T47D (cell line): ENCODE data around the gene TBXAS1.
"Not testable (repeated sequence)": the region's sequence is repeated elsewhere in the genome, so short reads cannot be mapped to it uniquely, and the experiment has no call there.

Experiments
- DNase-seq, 2 experiments: peaks; one replicate each; pipeline versions ENCODE4 v3.0.0 to v3.0.0-alpha.2; 2011 to 2012; ENCODE audit warnings: low read depth in 1 of 2, low spot score in 1 of 2
- JUND ChIP-seq: IDR thresholded peaks from 2 replicates; pipeline ENCODE4 v1.6.1; 2012; ENCODE audit warnings: low read depth
- in situ Hi-C: cut with HindIII; loops from 2 replicates; pipeline ENCODE4 v1.10.0; 2016; ENCODE audit warnings: low sequenced_read_pairs, low pct_unique_long_range_greater_than_20kb

The TBXAS1 gene

DNA sequence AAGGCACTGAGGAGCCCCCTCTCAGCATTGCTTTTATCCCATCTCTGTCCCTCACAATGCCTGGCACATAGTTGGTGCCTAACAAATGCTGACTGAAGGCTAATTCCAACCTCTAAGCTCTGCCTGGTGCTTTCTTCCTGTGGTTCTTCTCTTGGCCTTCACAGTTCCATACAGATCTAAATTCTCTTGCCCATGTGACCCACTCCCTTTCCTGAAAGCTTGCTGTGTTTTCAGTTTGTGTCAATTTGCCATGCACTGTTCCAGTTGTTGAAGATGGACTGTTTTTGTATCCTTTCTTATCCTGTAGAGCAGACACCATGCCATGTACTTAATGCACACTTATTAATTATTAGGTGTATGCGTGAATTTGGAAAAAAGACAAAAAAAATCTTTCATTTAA is 9.2 kb downstream of the TBXAS1 start:
- DNase-seq = no peak
- TF ChIP-seq JUND = no peak
- in situ Hi-C loops = no loop called here

DNA sequence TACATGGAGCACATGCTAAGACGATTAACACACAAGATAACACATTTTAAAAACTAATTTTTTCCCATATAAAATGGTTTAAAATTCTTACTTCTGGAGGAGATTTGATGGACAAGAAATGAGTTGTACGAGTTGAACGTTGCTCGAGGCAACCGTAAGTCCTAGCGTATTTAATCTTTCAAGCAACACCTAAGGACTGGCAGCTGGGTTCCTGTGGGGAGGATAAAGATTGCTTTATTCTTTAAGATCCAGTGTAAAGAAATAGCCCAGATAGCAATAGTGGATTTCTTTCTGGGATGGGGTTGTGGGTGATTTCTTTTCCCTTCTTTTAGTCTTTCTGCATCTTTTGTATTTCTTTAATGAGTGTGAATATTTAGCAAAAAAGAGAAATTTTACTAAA is 9.8 kb downstream of the TBXAS1 start:
- in situ Hi-C loops = no loop called here

DNA sequence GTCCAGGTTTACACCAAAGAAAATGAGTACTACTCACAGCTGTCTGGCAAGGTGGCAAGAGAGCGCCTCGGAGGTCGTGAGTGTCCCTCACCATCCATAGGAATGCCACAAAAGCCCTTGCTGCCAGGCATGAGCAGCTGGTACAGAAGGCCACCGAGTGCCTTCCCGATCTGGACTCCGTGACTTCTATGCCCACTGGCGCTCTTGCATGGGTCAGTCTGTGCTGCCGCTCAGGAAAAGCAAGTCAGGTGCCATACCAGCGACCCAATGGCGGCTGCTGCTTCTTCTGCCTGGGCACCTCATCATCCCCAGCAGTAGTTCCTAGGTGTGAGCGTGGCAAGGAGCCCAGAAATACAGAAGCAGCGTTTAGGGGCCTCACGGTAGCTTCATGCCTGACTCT is 11.7 kb downstream of the TBXAS1 start:
- in situ Hi-C loops = no loop called here
- no peak for DNase-seq
- TF ChIP-seq JUND = no peak

More for the DNA sequence above, 9.8 kb downstream of the TBXAS1 start:
- no peak for TF ChIP-seq JUND
- no peak for DNase-seq

DNA sequence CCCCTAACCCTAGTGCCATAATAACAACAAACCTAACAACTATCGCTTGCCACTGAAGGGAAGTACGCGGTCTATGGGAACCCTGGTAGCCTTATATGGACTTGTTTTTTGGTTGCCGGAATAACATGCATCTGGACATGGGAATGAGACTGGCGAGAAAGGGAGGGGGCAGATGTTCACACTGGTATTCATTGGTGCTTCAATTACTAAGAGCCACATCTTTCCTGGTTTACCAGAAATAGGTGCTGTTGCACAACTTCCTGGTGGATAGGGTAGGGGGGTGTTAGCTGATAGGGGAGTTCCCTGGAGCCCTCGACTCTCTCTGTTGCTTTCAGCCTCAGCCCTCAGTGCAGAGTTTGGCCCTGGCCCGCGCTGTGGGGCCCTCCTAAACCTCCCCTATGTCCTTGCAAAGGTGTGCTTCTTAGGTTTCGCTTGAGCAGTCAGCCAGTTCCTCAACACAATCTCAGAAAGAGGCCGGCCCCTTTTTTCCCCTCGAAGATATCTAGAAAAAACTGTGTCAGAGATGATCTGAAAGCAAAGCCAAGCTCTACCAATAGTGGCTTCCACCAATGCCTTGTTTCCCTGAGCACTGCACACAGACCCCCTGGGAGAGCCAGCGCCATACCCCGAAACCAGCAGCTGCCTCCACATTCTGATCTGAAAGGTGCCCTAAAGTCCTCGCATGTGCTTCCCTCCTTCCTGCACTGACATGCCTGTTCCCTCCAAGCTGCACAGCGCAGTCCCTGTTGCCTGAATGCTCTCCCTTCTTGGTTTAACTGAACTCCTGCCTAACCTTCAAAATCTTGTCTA is 13.5 kb downstream of the TBXAS1 start:
- in situ Hi-C loops = no loop called here

DNA sequence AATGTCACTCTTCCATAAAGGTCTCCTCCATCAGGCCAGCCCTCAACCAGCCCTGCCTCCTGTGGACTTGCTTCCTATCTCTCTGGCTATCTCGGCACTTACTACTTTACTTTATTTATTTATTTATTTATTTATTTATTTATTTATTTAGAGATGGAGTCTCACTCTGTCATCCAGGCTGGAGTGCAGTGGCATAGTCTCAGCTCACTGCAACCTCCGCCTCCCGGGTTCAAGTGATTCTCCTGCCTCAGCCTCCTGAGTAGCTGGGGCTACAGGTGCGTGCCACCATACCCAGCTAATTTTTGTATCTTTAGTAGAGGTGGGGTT is 14.1 kb downstream of the TBXAS1 start:
- DNase-seq, in situ Hi-C loops: not testable (repeated sequence)

More for the DNA sequence above, 13.5 kb downstream of the TBXAS1 start:
- no peak for DNase-seq
- TF ChIP-seq JUND = no peak

DNA sequence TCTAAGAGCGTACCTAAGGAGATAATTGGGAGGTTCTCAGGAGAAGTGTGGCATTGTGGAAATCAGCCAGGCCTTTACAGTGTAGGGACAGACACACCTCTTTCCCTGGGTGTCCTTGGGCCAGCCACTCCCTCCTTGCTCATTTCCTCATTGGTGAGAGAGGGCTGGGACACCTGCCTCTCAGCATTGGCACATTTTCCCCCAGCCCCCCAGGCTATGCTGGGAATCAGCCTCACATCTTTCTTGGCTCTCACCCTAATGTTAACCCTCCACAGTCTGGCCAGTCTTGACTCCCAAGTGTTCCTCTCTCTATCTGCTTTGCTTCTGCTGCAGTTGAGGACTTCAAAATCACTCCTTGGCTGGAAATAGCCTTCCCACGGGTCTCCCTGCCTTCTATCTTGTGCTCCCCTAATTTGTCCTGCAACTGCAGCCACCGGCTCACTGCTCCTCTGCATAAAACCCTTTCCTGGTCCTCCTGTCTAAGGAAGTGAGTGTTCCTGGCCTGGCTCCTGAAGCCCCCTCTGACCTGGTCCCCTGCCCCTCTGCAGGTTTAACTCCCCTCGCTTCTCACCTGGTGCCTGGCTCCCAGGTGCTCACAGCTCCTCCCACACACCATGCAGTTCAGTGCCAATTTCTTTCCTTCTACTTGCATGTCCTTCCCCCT is 15.8 kb downstream of the TBXAS1 start:
- in situ Hi-C loops = no loop called here
- peak in 1 of 2 experiments; percentile 42 for DNase-seq
- TF ChIP-seq JUND = no peak

DNA sequence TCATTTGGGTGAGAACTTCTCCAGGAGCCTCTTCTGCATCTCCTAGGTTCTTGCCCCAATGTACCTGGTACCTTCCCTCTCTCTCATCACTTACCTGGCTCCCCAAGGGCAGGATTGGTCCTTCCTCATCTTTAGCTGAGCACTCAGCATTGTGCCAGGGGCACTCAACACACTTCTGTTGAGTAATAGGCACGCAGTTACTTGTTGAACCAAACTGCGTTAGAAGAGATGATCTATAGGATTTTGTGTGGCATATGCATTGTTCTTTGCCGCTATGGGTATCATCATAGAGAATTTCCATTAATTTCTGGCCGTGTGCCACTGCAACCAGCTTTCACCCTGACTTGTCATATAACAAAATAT is 16.4 kb downstream of the TBXAS1 start:
- in situ Hi-C loops = no loop called here
- TF ChIP-seq JUND = no peak
- DNase-seq = no peak

DNA sequence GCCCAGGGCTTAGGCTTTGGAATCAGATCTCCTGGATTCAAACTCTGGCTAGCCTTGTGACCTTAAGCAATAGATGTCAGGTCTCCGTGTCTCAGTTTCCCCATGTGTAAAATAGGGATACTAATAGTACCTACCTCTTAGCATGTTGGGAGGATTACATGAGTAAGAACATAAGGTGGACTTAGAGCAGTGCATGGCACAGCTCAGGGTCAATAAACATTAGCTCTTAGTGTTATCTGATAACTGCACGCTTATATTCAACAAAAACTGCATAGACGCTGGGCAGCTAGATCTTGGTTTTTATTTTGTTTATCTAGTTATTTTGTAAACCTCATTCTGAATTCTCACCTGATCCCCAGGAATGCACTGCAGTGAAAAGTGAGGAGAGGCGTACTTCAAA is 17.2 kb downstream of the TBXAS1 start:
- in situ Hi-C loops = no loop called here

DNA sequence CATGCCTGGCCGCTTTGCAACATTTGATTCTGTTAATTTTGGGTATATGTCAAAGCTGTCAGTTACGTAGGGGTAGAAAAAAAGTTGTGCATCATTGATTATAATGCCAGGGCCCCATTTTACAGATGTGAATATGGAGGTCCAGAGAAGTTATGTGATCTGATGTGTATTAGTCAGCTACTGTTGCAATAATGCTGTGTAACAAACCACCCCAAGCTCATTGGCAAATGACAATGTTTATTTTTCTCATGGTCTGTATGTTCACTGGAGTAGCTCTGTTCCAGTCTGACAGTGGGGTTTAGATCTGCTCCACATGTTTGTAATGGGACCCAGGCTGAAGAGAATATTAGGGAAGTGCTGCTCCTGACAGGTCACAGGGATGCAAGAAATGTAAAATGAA is 19.2 kb downstream of the TBXAS1 start:
- in situ Hi-C loops = no loop called here
- DNase-seq = no peak
- TF ChIP-seq JUND = no peak

More for the DNA sequence above, 17.2 kb downstream of the TBXAS1 start:
- no peak for TF ChIP-seq JUND
- DNase-seq = no peak

DNA sequence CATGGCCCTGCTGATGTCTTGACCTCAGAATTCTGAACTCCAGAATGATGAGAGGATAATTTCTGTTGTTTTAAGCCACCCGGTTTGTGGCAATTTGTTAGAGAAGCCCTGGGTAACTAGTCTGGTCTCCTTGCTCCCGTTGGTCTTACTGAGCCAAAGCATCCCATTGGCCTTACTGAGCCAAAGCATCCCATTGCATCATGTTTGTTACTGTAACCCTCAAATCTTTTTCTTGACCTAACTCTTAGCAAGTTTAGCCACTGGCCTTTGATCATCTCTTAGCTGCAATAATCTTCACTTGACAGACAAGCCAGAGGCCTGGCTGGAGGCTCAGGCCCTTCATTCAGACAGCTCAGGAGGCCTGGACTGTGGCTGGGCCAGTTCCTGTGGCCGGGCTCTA is 21.8 kb downstream of the TBXAS1 start:
- in situ Hi-C loops = no loop called here
- DNase-seq = no peak
- TF ChIP-seq JUND = no peak

DNA sequence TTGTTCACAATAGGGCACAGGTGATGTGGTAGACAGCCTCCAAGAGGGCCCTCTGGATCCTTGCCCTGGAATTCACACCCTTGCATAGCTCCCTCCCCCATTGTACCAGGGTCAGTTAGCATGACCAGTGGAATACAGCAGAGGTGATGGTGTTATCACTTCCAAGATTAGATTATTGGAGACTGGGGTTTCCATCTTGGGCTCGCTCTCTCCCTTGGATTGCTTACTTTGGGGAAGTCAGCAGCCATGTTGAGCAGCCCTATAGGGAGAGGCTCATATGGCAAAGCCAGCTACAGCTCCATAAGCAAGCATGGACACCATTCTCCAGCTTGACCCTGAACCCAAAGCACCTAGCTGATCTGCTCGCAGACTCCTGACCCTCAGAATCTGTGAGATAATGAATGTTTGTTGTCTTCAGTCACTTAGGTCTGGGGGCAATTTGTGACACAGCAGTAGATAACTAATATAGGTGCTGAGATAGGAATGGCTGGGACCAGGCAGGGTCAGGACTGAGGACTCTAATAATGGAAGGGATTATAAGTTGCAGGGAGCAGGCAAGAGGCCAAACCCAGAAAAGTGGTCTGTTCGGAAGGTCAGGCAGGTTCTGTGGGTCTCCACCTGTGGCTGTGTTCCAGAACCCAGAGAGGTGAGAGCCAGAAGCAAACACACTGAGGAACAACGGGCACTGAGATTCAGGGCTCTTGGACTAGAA is 22.9 kb downstream of the TBXAS1 start:
- no peak for TF ChIP-seq JUND
- in situ Hi-C loops = no loop called here
- no peak for DNase-seq

DNA sequence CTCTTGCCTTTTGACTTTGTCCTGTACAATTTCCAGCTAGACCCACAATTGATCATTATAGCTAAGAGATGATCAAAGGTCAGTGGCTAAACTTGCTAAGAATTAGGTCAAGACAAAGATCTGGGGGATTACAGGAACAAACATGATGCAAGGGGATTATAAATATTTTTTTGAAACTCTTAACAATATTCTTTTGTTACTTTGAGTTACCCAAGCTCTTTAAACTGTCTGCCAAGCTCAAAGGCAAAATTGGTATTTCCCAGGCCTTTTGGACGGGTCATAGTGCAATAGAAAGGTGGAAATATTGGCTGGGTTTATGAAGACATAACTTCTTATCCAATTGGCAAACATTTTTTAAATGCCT is 23.4 kb downstream of the TBXAS1 start:
- no peak for TF ChIP-seq JUND
- DNase-seq = no peak
- in situ Hi-C loops = no loop called here

DNA sequence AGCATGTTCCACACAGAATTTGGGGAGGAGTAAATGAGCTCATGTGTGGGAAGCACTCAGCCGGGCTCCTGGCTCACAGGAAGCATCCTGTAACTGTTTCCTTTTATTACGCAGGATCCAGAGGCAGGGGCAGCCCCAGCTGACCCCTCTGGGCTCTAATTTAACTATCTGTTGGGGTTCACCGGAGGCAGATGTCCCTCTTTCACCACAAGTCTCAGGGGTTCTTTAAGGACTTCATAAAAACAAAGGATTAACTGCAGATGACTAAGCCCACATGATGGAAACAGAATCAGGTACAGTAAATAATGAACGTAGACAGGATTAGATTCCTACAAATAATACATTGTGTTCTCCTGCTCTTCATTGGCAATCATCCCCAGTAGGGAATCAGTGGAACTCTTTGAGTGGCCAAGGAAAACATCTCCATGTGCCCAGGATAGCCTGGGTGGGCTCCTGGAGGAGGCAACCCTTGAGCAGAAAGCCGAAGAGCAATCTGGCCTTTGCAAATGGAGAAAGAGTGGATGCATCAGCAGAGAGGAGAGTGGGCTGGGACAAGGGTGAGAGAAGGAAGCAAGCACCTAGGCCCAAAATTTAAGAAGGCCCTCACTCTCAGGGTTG is 24.6 kb downstream of the TBXAS1 start:
- DNase-seq = no peak
- in situ Hi-C loops = no loop called here
- TF ChIP-seq JUND = no peak
